Esophagus muscularis mucosa (tissue), 4 donors: Measurements from ENCODE around the gene CMTM7.

ENCODE experiments used
- CTCF ChIP-seq, 3 experiments: fragments of 200-600 bp in 2 of 3; fragments of 450-650 bp in 1 of 3; sonication (generic) in 2 of 3; IDR thresholded peaks; one replicate each; pipeline ENCODE4 v1.5.1; 2017 to 2019; ENCODE audit warnings: antibody characterized with exemption in 3 of 3, mild to moderate bottlenecking in 2 of 3, moderate library complexity in 1 of 3
- EP300 ChIP-seq: sonication (generic); formaldehyde crosslinking; IDR thresholded peaks from one replicate; pipeline ENCODE4 v1.6.1; 2017; ENCODE audit warnings: antibody characterized with exemption
- POLR2A ChIP-seq: fragments of 450-650 bp; IDR thresholded peaks from one replicate; pipeline ENCODE4 v1.6.1; 2017; ENCODE audit warnings: antibody characterized with exemption, moderate library complexity, mild to moderate bottlenecking, low read depth
- POLR2AphosphoS5 ChIP-seq, 2 donors: sonication (generic); formaldehyde crosslinking; IDR thresholded peaks; one replicate each; pipeline ENCODE4 v1.6.1; 2017; ENCODE audit warnings: antibody characterized with exemption in 2 of 2

- TF ChIP-seq POLR2A (no peak), EP300 (no peak), CTCF (IDR thresholded peaks at IDR 0.05) (no peak), POLR2AphosphoS5 (IDR thresholded peaks at IDR 0.05) (no peak)
Observed at GRCh38 chr3:32353351-32353750, 38.3 kb upstream of the CMTM7 start.
